Common myeloid progenitor, CD34-positive (primary cell): ENCODE measurements around the gene SYVN1.

Experiments
- CTCF ChIA-PET: fragments of 350-600 bp; sonication (Branson Sonifier 250); formaldehyde crosslinking; loops from one replicate; lab custom pipeline; 2021; ENCODE audit warnings: antibody characterized with exemption; lab: Charles Lee
- POLR2A ChIA-PET: fragments of 350-600 bp; sonication (Branson Sonifier 250); formaldehyde crosslinking; loops from one replicate; lab custom pipeline; 2021; ENCODE audit warnings: antibody characterized with exemption; lab: Charles Lee
- DNase-seq, 3 donors: peaks; one replicate each; pipeline versions ENCODE4 v3.0.0 to v3.0.0-alpha.2; 2013
- H3K27ac ChIP-seq, 2 experiments: 1 replicate in 1 of 2; 2 replicates in 1 of 2; pipeline ENCODE4 v1.7.0; 2013; ENCODE audit warnings: inconsistent platforms in 2 of 2, low read length in 2 of 2, mild to moderate bottlenecking in 2 of 2, low read depth in 1 of 2, moderate library complexity in 1 of 2; ENCODE audit not compliant: severe bottlenecking in 2 of 2, insufficient read depth in 1 of 2, poor library complexity in 1 of 2
- H3K27me3 ChIP-seq, 5 experiments: replicated peaks in 2 of 5; 1 replicate in 3 of 5; 2 replicates in 2 of 5; pipeline versions ENCODE4 v1.6.1 to v1.7.0; 2013; ENCODE audit warnings: low read length in 4 of 5, mild to moderate bottlenecking in 2 of 5, moderate library complexity in 2 of 5, inconsistent platforms in 1 of 5; ENCODE audit not compliant: insufficient read depth in 5 of 5, control insufficient read depth in 4 of 5
- H3K36me3 ChIP-seq, 4 experiments: 1 replicate in 2 of 4; 2 replicates in 2 of 4; pipeline versions ENCODE4 v1.6.1 to v1.7.0; 2013; ENCODE audit warnings: low read length in 3 of 4, control low read depth in 1 of 4, mild to moderate bottlenecking in 1 of 4; ENCODE audit not compliant: control insufficient read depth in 4 of 4, insufficient read depth in 4 of 4
- H3K4me1 ChIP-seq, 4 experiments: 1 replicate in 3 of 4; 2 replicates in 1 of 4; pipeline versions ENCODE4 v1.6.1 to v1.7.1; 2013; ENCODE audit warnings: low read length in 3 of 4, mild to moderate bottlenecking in 3 of 4, control low read depth in 1 of 4, inconsistent platforms in 1 of 4, moderate library complexity in 1 of 4; ENCODE audit not compliant: control insufficient read depth in 4 of 4, insufficient read depth in 4 of 4; ENCODE audit errors: control extremely low read depth in 1 of 4
- H3K4me3 ChIP-seq, 7 experiments: 1 replicate in 4 of 7; 2 replicates in 3 of 7; pipeline versions ENCODE4 v1.5.1 to v1.7.0; 2013; ENCODE audit warnings: mild to moderate bottlenecking in 7 of 7, low read length in 6 of 7, moderate library complexity in 6 of 7, inconsistent platforms in 2 of 7, low read depth in 2 of 7, control low read depth in 1 of 7; ENCODE audit not compliant: insufficient read depth in 4 of 7, control insufficient read depth in 1 of 7; ENCODE audit errors: extremely low read depth in 1 of 7
- H3K9me3 ChIP-seq, 5 experiments: 1 replicate in 4 of 5; 2 replicates in 1 of 5; pipeline versions ENCODE4 v1.6.1 to v1.7.1; 2013; ENCODE audit warnings: low read length in 4 of 5, mild to moderate bottlenecking in 2 of 5, inconsistent platforms in 1 of 5, low read depth in 1 of 5, moderate library complexity in 1 of 5; ENCODE audit not compliant: control insufficient read depth in 4 of 5, insufficient read depth in 2 of 5; ENCODE audit errors: control extremely low read depth in 1 of 5
- WGBS: methylation state at CpG from one replicate; pipeline ENCODE4 v1.1.5; 2013; ENCODE audit not compliant: insufficient coverage; 5-methylcytosine and 5-hydroxymethylcytosine counted together

The SYVN1 gene

DNA sequence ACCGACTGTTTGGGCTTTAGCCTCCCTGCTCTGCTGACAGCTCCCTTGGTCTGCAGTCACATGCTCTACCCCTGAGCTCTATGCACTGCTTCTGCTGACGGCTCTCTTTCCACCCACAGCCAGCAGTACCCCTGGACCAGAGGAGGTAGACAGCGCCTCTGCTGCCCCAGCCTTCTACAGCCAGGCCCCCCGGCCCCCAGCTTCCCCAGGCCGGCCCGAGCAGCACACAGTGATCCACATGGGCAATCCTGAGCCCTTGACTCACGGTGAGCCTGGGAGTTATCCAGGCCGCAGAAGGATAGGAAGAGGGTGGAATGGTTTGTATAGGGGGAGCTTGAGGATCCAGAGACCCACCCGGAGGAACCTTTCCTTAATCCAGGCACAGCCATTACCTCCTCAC lies 47.5 kb downstream of the SYVN1 start:
- Histone ChIP-seq H3K4me3 (no peak overlapping the region), H3K27ac (peak overlapping the region in 1 of 2 experiments; percentile 6), H3K4me1 (peaks cover 10 to 30% (median 24%) of the 10 kb centered on the region in 4 experiments), H3K36me3 (peaks cover 4 to 50% (median 36%) of the 10 kb centered on the region in 4 experiments), H3K9me3 (no peaks in the 10 kb centered on the region), H3K27me3 (no peaks in the 10 kb centered on the region)
- CTCF ChIA-PET, result interaction anchor here (1.4 kb wide), 1 partner anchor 18 kb away, joined by 5 read pairs; no protein-coding TSS in a partner anchor
- WGBS, result 100% methylated on average over 5 of the region's 9 CpGs
- POLR2A ChIA-PET, result interaction anchor here (1.4 kb wide), 1 partner anchor 9 kb away, joined by 5 read pairs; the partner anchor contains the start of gene VPS51
- DNase-seq, result no peak

DNA sequence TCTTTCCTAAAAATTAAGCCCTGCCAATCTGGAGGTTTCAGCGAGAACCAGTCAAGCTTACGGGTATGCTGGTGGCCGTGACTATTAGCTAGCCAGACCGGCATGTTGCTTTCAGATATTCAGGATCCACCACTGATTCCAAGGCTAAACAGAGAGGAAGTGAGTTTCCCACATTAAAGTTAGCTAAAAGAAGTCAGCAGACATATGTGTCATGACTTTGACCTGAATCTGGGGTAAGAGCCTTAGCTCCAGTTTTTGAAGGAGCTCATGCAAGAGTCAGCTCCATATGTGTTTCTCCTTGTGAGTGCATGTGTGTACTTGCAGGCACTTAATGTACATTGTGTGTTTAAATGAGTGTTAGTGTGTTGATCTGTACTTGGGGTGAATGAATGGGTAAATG lies 48.9 kb downstream of the SYVN1 start:
- Histone ChIP-seq H3K27ac (peak overlapping the region in 1 of 2 experiments; percentile 85), H3K9me3 (no peaks in the 10 kb centered on the region), H3K4me1 (peaks cover 10 to 38% (median 24%) of the 10 kb centered on the region in 4 experiments), H3K4me3 (no peak overlapping the region), H3K36me3 (peaks cover 4 to 55% (median 37%) of the 10 kb centered on the region in 4 experiments), H3K27me3 (no peaks in the 10 kb centered on the region)
- 81% methylated on average over 4 of the region's 4 CpGs for WGBS
- POLR2A ChIA-PET, result no interaction called here
- DNase-seq, result no peak
- CTCF ChIA-PET, result interaction anchor here (0.7 to 1.4 kb wide), 7 partner anchors 9 to 238 kb away, joined by 3 to 7 read pairs (median 4); partner anchors contain the start of gene TM7SF2

DNA sequence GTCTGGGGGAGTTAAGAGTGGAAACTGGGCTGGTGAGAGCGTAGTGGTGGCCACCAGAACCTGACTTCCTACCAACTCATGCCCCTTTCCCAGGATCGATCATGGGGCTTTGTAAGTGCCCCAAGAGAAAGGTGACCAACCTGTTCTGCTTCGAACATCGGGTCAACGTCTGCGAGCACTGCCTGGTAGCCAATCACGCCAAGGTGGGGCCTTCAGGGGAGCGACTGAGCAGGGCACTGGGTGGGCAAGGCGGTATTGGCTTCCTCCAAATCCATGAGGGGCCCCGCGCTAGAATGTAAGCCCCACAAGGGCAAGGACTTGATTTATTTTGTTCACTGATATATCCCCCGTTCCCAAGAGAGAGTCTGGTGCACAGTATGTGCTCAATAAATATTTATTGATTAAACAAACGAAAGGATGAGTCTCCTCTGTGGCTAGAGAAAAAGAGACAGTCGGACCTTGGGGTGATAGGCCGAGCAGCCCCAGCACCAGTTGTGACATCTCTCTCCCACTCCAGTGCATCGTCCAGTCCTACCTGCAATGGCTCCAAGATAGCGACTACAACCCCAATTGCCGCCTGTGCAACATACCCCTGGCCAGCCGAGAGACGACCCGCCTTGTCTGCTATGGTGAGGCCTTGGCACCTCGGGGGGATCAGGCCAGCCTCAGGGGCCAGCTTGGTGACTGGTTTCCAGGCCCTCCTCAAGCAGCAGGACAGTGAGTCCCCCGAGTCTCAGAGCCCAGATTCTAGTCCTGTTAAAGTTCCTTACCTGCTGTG lies 49.5 kb downstream of the SYVN1 start:
- peak overlapping the region; percentile 84 to 85 for H3K27ac ChIP-seq
- CTCF ChIA-PET, result interaction anchor here (0.7 to 1.4 kb wide), 6 partner anchors 8 to 238 kb away, joined by 3 to 7 read pairs (median 4); partner anchors contain the start of gene TM7SF2
- H3K4me3 ChIP-seq, result peak overlapping the region; percentile 72 to 94 (median 83)
- no peaks in the 10 kb centered on the region for H3K27me3 ChIP-seq
- H3K9me3 ChIP-seq, result no peaks in the 10 kb centered on the region
- 58% methylated on average over 21 of the region's 23 CpGs for WGBS
- peaks cover 4 to 59% (median 41%) of the 10 kb centered on the region in 4 experiments for H3K36me3 ChIP-seq
- peaks cover 10 to 38% (median 24%) of the 10 kb centered on the region in 4 experiments for H3K4me1 ChIP-seq
- no peak for DNase-seq
- POLR2A ChIA-PET, result no interaction called here

DNA sequence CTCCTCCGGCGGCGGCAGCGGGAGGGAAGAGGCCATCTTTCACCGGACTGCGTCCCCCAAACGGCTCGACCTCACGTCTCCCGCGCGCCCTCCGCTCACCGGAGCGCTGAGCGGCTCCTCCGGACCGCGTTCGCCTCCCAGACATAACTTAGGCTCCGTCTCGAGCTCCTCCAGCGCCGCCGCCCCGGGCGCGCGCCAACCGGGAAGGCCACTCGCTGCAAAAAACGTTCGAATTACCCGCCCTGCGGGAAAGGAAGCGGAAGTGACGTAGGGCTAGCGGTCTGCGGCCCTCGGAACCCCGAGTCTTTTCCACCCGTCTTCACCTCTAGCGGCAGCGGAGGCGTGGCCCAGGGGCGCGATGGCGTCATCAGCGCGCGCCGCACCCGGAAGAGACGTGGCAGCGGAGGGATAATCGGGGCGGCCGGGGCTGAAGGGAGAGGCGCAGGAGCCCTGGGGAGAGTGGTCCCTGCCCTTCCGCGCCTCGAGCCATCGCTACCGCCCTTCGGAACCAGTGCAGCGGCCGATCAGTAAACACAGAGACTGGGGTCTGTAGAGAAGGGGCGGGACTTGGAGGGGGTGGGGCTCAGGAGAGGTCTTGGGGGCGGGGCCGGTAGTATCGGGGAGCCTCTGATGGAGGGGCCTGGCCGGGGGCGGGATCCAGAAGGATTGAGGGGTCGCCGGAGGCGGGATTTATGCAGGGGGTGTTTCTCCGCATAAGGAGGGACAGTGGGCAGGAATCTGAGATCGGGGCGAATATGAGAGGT lies 50.3 kb downstream of the SYVN1 start, which contains the start of the genes CDCA5 and ZFPL1:
Gene CDCA5, minus strand, starts transcription at position 207 of the 764 bp plus-strand sequence. Its CDS starts 62 bp downstream, at position 145.
Gene ZFPL1, plus strand, starts transcription at position 389 of the 764 bp plus-strand sequence. CDS start 477 bp downstream, outside the sequence.
- peak within 1 kb of the TSS; percentile 72 to 94 (median 83) for H3K4me3 ChIP-seq
- DNase-seq, result peak; percentile 95 to 98 (median 97)
- H3K27me3 ChIP-seq, result no peaks in the 10 kb centered on the region
- H3K27ac ChIP-seq, result peak within 1 kb of the TSS; percentile 84 to 85
- ChIA-PET POLR2A (no interaction called here), CTCF (interaction anchor here (1.1 to 1.3 kb wide), 2 partner anchors 11 to 52 kb away, joined by 4 to 6 read pairs; no protein-coding TSS in a partner anchor)
- WGBS, result 0% methylated on average over 71 of the region's 79 CpGs
- H3K4me1 ChIP-seq, result peaks cover 10 to 38% (median 24%) of the 10 kb centered on the region in 4 experiments
- H3K9me3 ChIP-seq, result no peaks in the 10 kb centered on the region
- H3K36me3 ChIP-seq, result peaks cover 4 to 59% (median 42%) of the 10 kb centered on the region in 4 experiments

DNA sequence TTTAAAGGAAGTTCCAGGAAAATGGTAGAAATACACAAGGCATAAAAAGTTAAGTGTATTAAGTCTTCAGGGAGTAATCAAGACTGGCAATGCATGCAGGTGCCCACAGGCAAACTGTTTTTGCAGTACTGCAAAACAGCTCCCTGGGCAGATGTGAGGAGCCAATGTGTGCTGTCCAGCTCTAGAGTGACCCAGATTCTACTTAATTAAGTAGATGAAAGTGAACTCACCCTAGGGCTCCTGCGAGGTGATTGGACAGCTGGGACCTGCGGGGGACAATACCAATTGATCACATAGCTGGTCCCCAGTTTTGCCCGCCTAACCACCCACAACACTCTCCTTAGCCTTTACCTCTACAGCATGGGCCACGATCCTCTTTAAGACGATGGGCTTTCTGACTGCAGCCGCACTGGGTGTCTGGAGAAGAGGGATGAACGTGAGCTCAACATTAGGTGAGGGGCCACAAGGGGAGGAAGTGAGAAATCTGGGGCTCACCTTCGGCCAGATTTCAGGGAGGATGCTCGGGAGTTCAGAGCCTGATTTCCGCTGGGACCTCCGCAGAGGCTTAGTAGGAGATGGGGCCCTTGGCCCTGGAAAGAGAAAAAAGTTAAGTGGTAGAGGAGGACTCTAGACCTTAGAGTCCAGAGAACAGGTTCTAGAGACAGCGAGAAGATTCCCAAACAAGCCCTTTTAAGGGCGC lies 51.0 kb downstream of the SYVN1 start:
- Histone ChIP-seq H3K36me3 (peaks cover 4 to 59% (median 38%) of the 10 kb centered on the region in 4 experiments), H3K27me3 (no peaks in the 10 kb centered on the region), H3K27ac (peak overlapping the region; percentile 15 to 85), H3K4me3 (peak overlapping the region; percentile 72 to 94 (median 83)), H3K9me3 (no peaks in the 10 kb centered on the region), H3K4me1 (peaks cover 10 to 38% (median 25%) of the 10 kb centered on the region in 4 experiments)
- no peak for DNase-seq
- POLR2A ChIA-PET, result no interaction called here
- CTCF ChIA-PET, result interaction anchor here (0.8 to 1.3 kb wide), 6 partner anchors 12 to 76 kb away, joined by 3 to 6 read pairs (median 4); partner anchors contain the start of gene ARL2
- WGBS, result 13% methylated on average over 10 of the region's 13 CpGs

GRCh38 chr11:65078786-65079342 lies 55.5 kb downstream of the SYVN1 start:
- POLR2A ChIA-PET, result no interaction called here
- H3K4me1 ChIP-seq, result peaks cover 10 to 26% (median 14%) of the 10 kb centered on the region in 4 experiments
- peaks cover 0 to 53% (median 18%) of the 10 kb centered on the region in 4 experiments for H3K36me3 ChIP-seq
- H3K9me3 ChIP-seq, result no peaks in the 10 kb centered on the region
- no peaks in the 10 kb centered on the region for H3K27me3 ChIP-seq
- WGBS, result 92% methylated on average over 4 of the region's 9 CpGs
- no peak overlapping the region for H3K4me3 ChIP-seq
- no peak for DNase-seq
- CTCF ChIA-PET, result interaction anchor here (0.7 to 1.6 kb wide), 4 partner anchors 10 to 66 kb away, joined by 3 to 4 read pairs (median 4); no protein-coding TSS in a partner anchor
- peak overlapping the region; percentile 12 to 50 for H3K27ac ChIP-seq
